A549 (cell line): ENCODE data around the gene PSME3IP1. TPM values are rescaled to one million over a fixed set of nuclear protein-coding genes. Genes with fewer than 3 reads are reported as not detected.

Experiments used
- ATAC-seq, 2 experiments: fragments of 200-7000 bp in 1 of 2; fragments of >200 bp in 1 of 2; cut with Nextera tagmentation in 1 of 2; cut with Tn5 transposase in 1 of 2; 3 replicates each; pipeline versions ENCODE4 v1.8.0 to v1.9.1; 2018 to 2020; ENCODE audit warnings: mild to moderate bottlenecking in 1 of 2, moderate library complexity in 1 of 2
- CTCF ChIA-PET: fragments of 300-600 bp; sonication (Branson Sonifier 250); formaldehyde crosslinking; extraction: SDS; loops from one replicate; lab custom pipeline; 2021; ENCODE audit warnings: antibody characterized with exemption, inconsistent platforms; lab: Yijun Ruan, JAX
- POLR2A ChIA-PET: fragments of 350-600 bp; formaldehyde crosslinking; extraction: SDS; loops from one replicate; lab custom pipeline; 2021; ENCODE audit warnings: antibody characterized with exemption, inconsistent platforms; lab: Yijun Ruan, JAX
- DNase-seq, 2 experiments: peaks; one replicate each; pipeline versions ENCODE4 v3.0.0 to v3.0.0-alpha.2; 2011 to 2016; ENCODE audit warnings: low read depth in 1 of 2, low spot score in 1 of 2
- FAIRE-seq: peaks from 2 replicates; lab custom pipeline; 2011; peaks lifted over from hg19 to GRCh38; lab: Jason Lieb, UNC
- H3K27ac ChIP-seq, 2 experiments: fragments of >200 bp; sonication (Bioruptor Twin); formaldehyde crosslinking; 3 replicates each; pipeline ENCODE4 v1.5.1; 2016 to 2017
- H3K4me1 ChIP-seq: fragments of >200 bp; sonication (Bioruptor Twin); formaldehyde crosslinking; 3 replicates; pipeline ENCODE4 v1.6.1; 2016
- H3K4me2 ChIP-seq: fragments of >200 bp; sonication (Bioruptor Twin); formaldehyde crosslinking; 3 replicates; pipeline ENCODE4 v1.6.1; 2016
- H3K4me3 ChIP-seq: fragments of >200 bp; sonication (Bioruptor Twin); formaldehyde crosslinking; 3 replicates; pipeline ENCODE4 v1.5.1; 2016
- H3K9me3 ChIP-seq: fragments of >200 bp; sonication (Bioruptor Twin); formaldehyde crosslinking; 3 replicates; pipeline ENCODE4 v1.6.1; 2016
- BHLHE40 ChIP-seq: IDR thresholded peaks from 2 replicates; pipeline ENCODE4 v1.6.1; 2012; ENCODE audit warnings: low read depth, low read length, inconsistent platforms
- EP300 ChIP-seq, 2 experiments: fragments of >200 bp; sonication (Bioruptor Twin); formaldehyde crosslinking; IDR thresholded peaks; 2 replicates in 1 of 2; 3 replicates in 1 of 2; pipeline ENCODE4 v1.6.1; 2016 to 2017
- ESRRA ChIP-seq: fragments of 150-350 bp; IDR thresholded peaks from 2 replicates; pipeline ENCODE4 v1.6.1; 2014; ENCODE audit warnings: mild to moderate bottlenecking, low read length, borderline replicate concordance
- FOSB ChIP-seq: fragments of 250-450 bp; sonication (Bioruptor Pico); IDR thresholded peaks from 2 replicates; pipeline ENCODE4 v1.5.0; 2020; ENCODE audit warnings: mild to moderate bottlenecking, moderate library complexity
- FOXS1 ChIP-seq: fragments of 250-450 bp; sonication (Bioruptor Pico); IDR thresholded peaks from 2 replicates; pipeline ENCODE4 v1.5.0; 2020; ENCODE audit warnings: mild to moderate bottlenecking, moderate library complexity
- HDAC2 ChIP-seq: fragments of 200-600 bp; sonication (generic); IDR thresholded peaks from 2 replicates; pipeline ENCODE4 v1.6.1; 2016
- HOXA7 ChIP-seq: fragments of 250-450 bp; sonication (Bioruptor Pico); IDR thresholded peaks from 2 replicates; pipeline ENCODE4 v1.5.0; 2020; ENCODE audit warnings: mild to moderate bottlenecking, moderate library complexity
- HOXB5 ChIP-seq: fragments of 250-450 bp; sonication (Bioruptor Pico); IDR thresholded peaks from 2 replicates; pipeline ENCODE4 v1.5.0; 2020; ENCODE audit warnings: mild to moderate bottlenecking, moderate library complexity
- JUN ChIP-seq, 2 experiments: fragments of >200 bp; sonication (Bioruptor Twin); formaldehyde crosslinking; IDR thresholded peaks; 2 replicates in 1 of 2; 3 replicates in 1 of 2; pipeline ENCODE4 v1.6.1; 2016 to 2017
- KDM1A ChIP-seq: fragments of 200-600 bp; sonication (generic); IDR thresholded peaks from 2 replicates; pipeline ENCODE4 v1.6.1; 2016; ENCODE audit warnings: low read depth, mild to moderate bottlenecking
- KDM5A ChIP-seq: fragments of 200-600 bp; sonication (generic); IDR thresholded peaks from 2 replicates; pipeline ENCODE4 v1.6.1; 2016; ENCODE audit warnings: antibody characterized with exemption, mild to moderate bottlenecking
- MAFK ChIP-seq: fragments of 450-650 bp; IDR thresholded peaks from 2 replicates; pipeline ENCODE4 v1.6.1; 2014; ENCODE audit not compliant: partially characterized antibody
- MAZ ChIP-seq: fragments of 150-350 bp; IDR thresholded peaks from 2 replicates; pipeline ENCODE4 v1.6.1; 2014; ENCODE audit warnings: antibody characterized with exemption, low read depth, low read length, borderline replicate concordance
- RARB ChIP-seq: fragments of 250-450 bp; sonication (Bioruptor Pico); IDR thresholded peaks from 2 replicates; pipeline ENCODE4 v1.8.0; 2021; ENCODE audit warnings: mild to moderate bottlenecking, moderate library complexity
- RCOR1 ChIP-seq: fragments of 150-350 bp; IDR thresholded peaks from 2 replicates; pipeline ENCODE4 v1.6.1; 2014; ENCODE audit warnings: antibody characterized with exemption, low read length, low read depth
- RNF2 ChIP-seq: fragments of 200-600 bp; sonication (generic); IDR thresholded peaks from 2 replicates; pipeline ENCODE4 v1.6.1; 2016; ENCODE audit warnings: low read depth, mild to moderate bottlenecking, antibody characterized with exemption, moderate library complexity, borderline replicate concordance
- SMC3 ChIP-seq: fragments of >200 bp; sonication (Bioruptor Twin); formaldehyde crosslinking; IDR thresholded peaks from 3 replicates; pipeline ENCODE4 v1.6.1; 2018; ENCODE audit warnings: inconsistent platforms
- SREBF2 ChIP-seq: fragments of 450-650 bp; IDR thresholded peaks from 2 replicates; pipeline ENCODE4 v1.6.1; 2014; ENCODE audit warnings: mild to moderate bottlenecking, moderate library complexity
- ZNF302 ChIP-seq: fragments of 250-450 bp; sonication (Bioruptor Pico); IDR thresholded peaks from 2 replicates; pipeline ENCODE4 v1.9.0; 2021; ENCODE audit warnings: inconsistent platforms, mild to moderate bottlenecking, moderate library complexity
- WGBS: methylation state at CpG from one replicate; pipeline ENCODE4 v1.1.6; 2017; ENCODE audit errors: missing lambda C conversion rate; 5-methylcytosine and 5-hydroxymethylcytosine counted together
- polyA plus RNA-seq, 4 experiments: library from polyadenylated mRNA; depleted of rRNA in 3 of 4; stranded (reverse); fragments of >200 nt; fragmentation: RNase III in 1 of 4; extraction: RNeasy Plus Mini Kit Qiagen cat#74134 plus additional on column Dnase treatment in 1 of 4; gene quantifications; 2 replicates in 3 of 4; 3 replicates in 1 of 4; pipeline ENCODE4 v1.2.3, GENCODE V29; 2011 to 2017
- TF ChIP-seq, protein P1 (sequence below): fragments of 250-450 bp; sonication (Bioruptor Pico); IDR thresholded peaks from 2 replicates; pipeline ENCODE4 v1.5.0; 2021; ENCODE audit warnings: mild to moderate bottlenecking, moderate library complexity, borderline replicate concordance
- TF ChIP-seq, protein P2 (sequence below): fragments of 150-350 bp; IDR thresholded peaks from 2 replicates; pipeline ENCODE4 v1.6.1; 2014; ENCODE audit warnings: low read depth, mild to moderate bottlenecking, low read length
- TF ChIP-seq, protein P3 (sequence below): fragments of 450-650 bp; IDR thresholded peaks from 2 replicates; pipeline ENCODE4 v1.6.1; 2014; ENCODE audit warnings: antibody characterized with exemption
- TF ChIP-seq, protein P4 (sequence below): fragments of 200-600 bp; sonication (generic); IDR thresholded peaks from 2 replicates; pipeline ENCODE4 v1.6.1; 2016; ENCODE audit warnings: antibody characterized with exemption, mild to moderate bottlenecking, moderate library complexity

The PSME3IP1 gene
- polyA plus RNA-seq, 2 of the 4 experiments (the other 2 are of a cell fraction) = 155 to 159 TPM

DNA sequence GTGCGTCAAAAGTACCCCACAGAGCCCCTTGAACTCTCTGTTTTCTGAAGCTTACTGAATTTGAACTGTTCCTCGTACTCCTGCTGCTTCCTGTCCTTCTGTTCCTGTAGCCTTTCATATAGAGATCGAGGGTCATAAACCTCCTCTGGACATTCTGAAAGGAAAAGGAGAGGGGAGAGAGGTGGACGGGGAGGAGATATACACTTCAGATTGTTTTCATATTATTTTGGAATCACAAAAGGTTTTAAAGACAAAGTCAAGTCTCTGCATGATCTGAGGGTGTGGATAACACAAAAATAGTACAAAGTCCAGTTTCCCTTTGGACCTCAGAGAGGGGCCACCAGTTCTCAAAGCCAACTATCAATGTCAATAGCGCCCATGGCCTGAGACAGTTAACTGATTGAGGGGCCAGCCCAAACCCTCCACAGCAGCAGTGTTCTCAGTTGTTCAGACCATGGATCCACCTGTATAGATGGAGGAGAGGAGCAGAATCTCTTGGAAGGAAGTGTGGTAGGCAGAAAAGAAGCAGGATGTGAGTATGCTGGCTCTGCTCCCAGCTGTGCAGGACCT lies 13.0 kb downstream of the PSME3IP1 start:
- ATAC-seq = no peak
- POLR2A ChIA-PET = no interaction called here
- H3K4me1 ChIP-seq = no peaks in the 10 kb centered on the region
- WGBS = 93% methylated on average over 5 of the region's 5 CpGs
- DNase-seq = no peak
- CTCF ChIA-PET = interaction anchor here (1.7 to 3.1 kb wide), 2 partner anchors 24 to 89 kb away, joined by 3 to 9 read pairs; no protein-coding TSS in a partner anchor
- H3K27ac ChIP-seq = no peak overlapping the region
- H3K9me3 ChIP-seq = no peaks in the 10 kb centered on the region
- H3K4me3 ChIP-seq = no peak overlapping the region
- H3K4me2 ChIP-seq = no peak overlapping the region
- TF ChIP-seq JUN (IDR thresholded peaks at IDR 0.05) (no peak), ESRRA (no peak), ZNF302 (no peak), KDM5A (no peak), MAFK (no peak), HOXA7 (CRISPR knock-in tag) (no peak), HOXB5 (no peak)
- TF ChIP-seq, protein P1, sequence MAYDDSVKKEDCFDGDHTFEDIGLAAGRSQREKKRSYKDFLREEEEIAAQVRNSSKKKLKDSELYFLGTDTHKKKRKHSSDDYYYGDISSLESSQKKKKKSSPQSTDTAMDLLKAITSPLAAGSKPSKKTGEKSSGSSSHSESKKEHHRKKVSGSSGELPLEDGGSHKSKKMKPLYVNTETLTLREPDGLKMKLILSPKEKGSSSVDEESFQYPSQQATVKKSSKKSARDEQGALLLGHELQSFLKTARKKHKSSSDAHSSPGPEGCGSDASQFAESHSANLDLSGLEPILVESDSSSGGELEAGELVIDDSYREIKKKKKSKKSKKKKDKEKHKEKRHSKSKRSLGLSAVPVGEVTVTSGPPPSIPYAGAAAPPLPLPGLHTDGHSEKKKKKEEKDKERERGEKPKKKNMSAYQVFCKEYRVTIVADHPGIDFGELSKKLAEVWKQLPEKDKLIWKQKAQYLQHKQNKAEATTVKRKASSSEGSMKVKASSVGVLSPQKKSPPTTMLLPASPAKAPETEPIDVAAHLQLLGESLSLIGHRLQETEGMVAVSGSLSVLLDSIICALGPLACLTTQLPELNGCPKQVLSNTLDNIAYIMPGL (CRISPR knock-in tag) = no peak
- TF ChIP-seq, protein P2, sequence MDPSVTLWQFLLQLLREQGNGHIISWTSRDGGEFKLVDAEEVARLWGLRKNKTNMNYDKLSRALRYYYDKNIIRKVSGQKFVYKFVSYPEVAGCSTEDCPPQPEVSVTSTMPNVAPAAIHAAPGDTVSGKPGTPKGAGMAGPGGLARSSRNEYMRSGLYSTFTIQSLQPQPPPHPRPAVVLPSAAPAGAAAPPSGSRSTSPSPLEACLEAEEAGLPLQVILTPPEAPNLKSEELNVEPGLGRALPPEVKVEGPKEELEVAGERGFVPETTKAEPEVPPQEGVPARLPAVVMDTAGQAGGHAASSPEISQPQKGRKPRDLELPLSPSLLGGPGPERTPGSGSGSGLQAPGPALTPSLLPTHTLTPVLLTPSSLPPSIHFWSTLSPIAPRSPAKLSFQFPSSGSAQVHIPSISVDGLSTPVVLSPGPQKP = no peak
- TF ChIP-seq, protein P3, sequence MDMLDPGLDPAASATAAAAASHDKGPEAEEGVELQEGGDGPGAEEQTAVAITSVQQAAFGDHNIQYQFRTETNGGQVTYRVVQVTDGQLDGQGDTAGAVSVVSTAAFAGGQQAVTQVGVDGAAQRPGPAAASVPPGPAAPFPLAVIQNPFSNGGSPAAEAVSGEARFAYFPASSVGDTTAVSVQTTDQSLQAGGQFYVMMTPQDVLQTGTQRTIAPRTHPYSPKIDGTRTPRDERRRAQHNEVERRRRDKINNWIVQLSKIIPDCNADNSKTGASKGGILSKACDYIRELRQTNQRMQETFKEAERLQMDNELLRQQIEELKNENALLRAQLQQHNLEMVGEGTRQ = no peak
- FAIRE-seq = no peak

DNA sequence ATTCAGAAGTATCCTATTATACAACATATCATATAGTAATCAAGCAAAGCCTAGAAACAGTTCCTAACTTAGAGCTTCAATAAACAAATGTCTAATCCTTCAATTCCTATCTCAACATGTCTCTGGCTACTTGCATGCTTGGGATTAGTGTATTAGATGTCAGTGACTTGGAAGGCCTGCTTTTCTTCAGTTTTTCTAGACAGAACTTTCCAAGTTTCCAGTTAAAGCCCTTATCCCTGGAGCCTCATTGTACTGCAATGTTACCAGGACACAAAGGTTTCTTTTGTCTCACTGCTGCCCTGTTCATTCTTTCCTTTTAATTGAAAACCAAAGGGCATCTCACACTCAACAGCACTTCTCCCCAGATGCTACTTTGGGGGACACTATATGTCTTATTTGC lies 16.5 kb downstream of the PSME3IP1 start:
- ATAC-seq (no peak), FAIRE-seq (no peak), DNase-seq (no peak)
- no peak overlapping the region for H3K27ac ChIP-seq
- no peaks in the 10 kb centered on the region for H3K4me1 ChIP-seq
- no peak overlapping the region for H3K4me2 ChIP-seq
- ChIA-PET CTCF (interaction anchor here (1.0 to 2.8 kb wide), 5 partner anchors 12 to 85 kb away, joined by 3 to 12 read pairs (median 4); partner anchors contain the start of gene CPNE2), POLR2A (no interaction called here)
- H3K9me3 ChIP-seq = no peaks in the 10 kb centered on the region
- H3K4me3 ChIP-seq = no peak overlapping the region
- no peak for TF ChIP-seq FOXS1 (CRISPR knock-in tag)
- TF ChIP-seq SREBF2 = no peak
- TF ChIP-seq, protein P4, sequence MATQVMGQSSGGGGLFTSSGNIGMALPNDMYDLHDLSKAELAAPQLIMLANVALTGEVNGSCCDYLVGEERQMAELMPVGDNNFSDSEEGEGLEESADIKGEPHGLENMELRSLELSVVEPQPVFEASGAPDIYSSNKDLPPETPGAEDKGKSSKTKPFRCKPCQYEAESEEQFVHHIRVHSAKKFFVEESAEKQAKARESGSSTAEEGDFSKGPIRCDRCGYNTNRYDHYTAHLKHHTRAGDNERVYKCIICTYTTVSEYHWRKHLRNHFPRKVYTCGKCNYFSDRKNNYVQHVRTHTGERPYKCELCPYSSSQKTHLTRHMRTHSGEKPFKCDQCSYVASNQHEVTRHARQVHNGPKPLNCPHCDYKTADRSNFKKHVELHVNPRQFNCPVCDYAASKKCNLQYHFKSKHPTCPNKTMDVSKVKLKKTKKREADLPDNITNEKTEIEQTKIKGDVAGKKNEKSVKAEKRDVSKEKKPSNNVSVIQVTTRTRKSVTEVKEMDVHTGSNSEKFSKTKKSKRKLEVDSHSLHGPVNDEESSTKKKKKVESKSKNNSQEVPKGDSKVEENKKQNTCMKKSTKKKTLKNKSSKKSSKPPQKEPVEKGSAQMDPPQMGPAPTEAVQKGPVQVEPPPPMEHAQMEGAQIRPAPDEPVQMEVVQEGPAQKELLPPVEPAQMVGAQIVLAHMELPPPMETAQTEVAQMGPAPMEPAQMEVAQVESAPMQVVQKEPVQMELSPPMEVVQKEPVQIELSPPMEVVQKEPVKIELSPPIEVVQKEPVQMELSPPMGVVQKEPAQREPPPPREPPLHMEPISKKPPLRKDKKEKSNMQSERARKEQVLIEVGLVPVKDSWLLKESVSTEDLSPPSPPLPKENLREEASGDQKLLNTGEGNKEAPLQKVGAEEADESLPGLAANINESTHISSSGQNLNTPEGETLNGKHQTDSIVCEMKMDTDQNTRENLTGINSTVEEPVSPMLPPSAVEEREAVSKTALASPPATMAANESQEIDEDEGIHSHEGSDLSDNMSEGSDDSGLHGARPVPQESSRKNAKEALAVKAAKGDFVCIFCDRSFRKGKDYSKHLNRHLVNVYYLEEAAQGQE = no peak
- TF ChIP-seq RARB (CRISPR knock-in tag) = no peak
- no peak for TF ChIP-seq BHLHE40
- no peak for TF ChIP-seq HDAC2
- no peak for TF ChIP-seq RNF2
- TF ChIP-seq KDM5A = no peak
- no peak for TF ChIP-seq MAZ
- no peak for TF ChIP-seq FOSB (CRISPR knock-in tag)
- no peak for TF ChIP-seq EP300 (IDR thresholded peaks at IDR 0.05)
- TF ChIP-seq, protein P2 = no peak
- TF ChIP-seq RCOR1 = no peak
- TF ChIP-seq SMC3 = no peak
- no peak for TF ChIP-seq KDM1A
